Inflammatory macrophage treated with lipopolysaccharide for 1 hour (primary cell): ENCODE results near the gene POMT1.
"Not testable (repeated sequence)": the region's sequence is repeated elsewhere in the genome, so short reads cannot be mapped to it uniquely, and the experiment has no call there.

ENCODE experiments used
- DNase-seq, 2 donors: peaks; one replicate each; pipeline ENCODE4 v3.0.0-alpha.2; 2020 to 2022

The POMT1 gene

GRCh38 chr9:131502781-131503625 is at the start of gene POMT1:
Gene POMT1 (plus strand): TSS chr9:131502918. CDS start chr9:131504219, 1,301 bp downstream.
- DNase-seq = peak; percentile 78 to 83

GRCh38 chr9:131454028-131454427 is 48.7 kb upstream of the POMT1 start:
- DNase-seq = no peak

- not testable (repeated sequence) for DNase-seq
Measured at GRCh38 chr9:131455655-131456054, 47.1 kb upstream of the POMT1 start.

- no peak for DNase-seq
Measured at GRCh38 chr9:131457746-131458145, 45.0 kb upstream of the POMT1 start.

GRCh38 chr9:131459056-131459455 is 43.7 kb upstream of the POMT1 start:
- no peak for DNase-seq

GRCh38 chr9:131461166-131461565 is 41.6 kb upstream of the POMT1 start:
- DNase-seq = no peak

GRCh38 chr9:131464354-131465000 is 38.2 kb upstream of the POMT1 start:
- DNase-seq = no peak

- no peak for DNase-seq
Measured at GRCh38 chr9:131465401-131465800, 37.3 kb upstream of the POMT1 start.

GRCh38 chr9:131467214-131467935 is 35.3 kb upstream of the POMT1 start:
- DNase-seq = no peak

- no peak for DNase-seq
Measured at GRCh38 chr9:131468031-131468430, 34.7 kb upstream of the POMT1 start.

GRCh38 chr9:131469356-131469755 is 33.4 kb upstream of the POMT1 start:
- DNase-seq = no peak

- DNase-seq = no peak
Measured at GRCh38 chr9:131469951-131470350, 32.8 kb upstream of the POMT1 start.

GRCh38 chr9:131470581-131470991 is 32.1 kb upstream of the POMT1 start:
- DNase-seq = no peak

GRCh38 chr9:131472085-131472484 is 30.6 kb upstream of the POMT1 start:
- not testable (repeated sequence) for DNase-seq

- DNase-seq = no peak
Measured at GRCh38 chr9:131473198-131473885, 29.4 kb upstream of the POMT1 start.

- no peak for DNase-seq
Measured at GRCh38 chr9:131473891-131474290, 28.8 kb upstream of the POMT1 start.

GRCh38 chr9:131474711-131475110 is 28.0 kb upstream of the POMT1 start:
- no peak for DNase-seq

GRCh38 chr9:131475111-131475955 is 27.4 kb upstream of the POMT1 start:
- DNase-seq = no peak

GRCh38 chr9:131475956-131476776 is 26.6 kb upstream of the POMT1 start:
- no peak for DNase-seq

GRCh38 chr9:131476777-131477345 is 25.9 kb upstream of the POMT1 start:
- DNase-seq = no peak

GRCh38 chr9:131477367-131477766 is 25.4 kb upstream of the POMT1 start:
- no peak for DNase-seq
